NCI-H82 treated with DMSO at 0.1 percent for 48 hours (cell line): ENCODE results near the gene LRRC28.

ENCODE experiments used
- DNase-seq: peaks from one replicate; lab custom pipeline; 2025; ENCODE audit not compliant: unreplicated experiment; lab: John Stamatoyannopoulos, UW

LRRC28 gene

DNA sequence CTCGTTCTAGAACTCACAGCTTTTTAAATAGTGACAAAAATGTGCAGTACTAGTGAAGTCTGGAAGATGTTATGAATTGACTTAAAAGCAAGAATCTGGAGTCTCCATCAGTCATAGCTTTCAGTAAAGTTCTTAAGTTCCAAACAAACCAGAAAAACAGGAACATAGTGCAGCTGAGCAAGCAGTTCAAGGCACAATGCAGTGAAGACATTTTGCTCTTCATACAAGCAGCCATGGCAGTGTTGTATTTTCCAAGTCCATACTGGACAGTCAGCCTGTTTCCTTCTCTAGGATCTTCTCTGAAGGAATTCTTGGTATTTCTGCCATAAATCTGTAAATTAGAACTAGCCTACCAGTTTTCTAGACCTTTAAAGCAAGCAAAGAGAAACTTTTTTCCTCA, 90.5 kb downstream of the LRRC28 start:
- DNase-seq = no peak

DNA sequence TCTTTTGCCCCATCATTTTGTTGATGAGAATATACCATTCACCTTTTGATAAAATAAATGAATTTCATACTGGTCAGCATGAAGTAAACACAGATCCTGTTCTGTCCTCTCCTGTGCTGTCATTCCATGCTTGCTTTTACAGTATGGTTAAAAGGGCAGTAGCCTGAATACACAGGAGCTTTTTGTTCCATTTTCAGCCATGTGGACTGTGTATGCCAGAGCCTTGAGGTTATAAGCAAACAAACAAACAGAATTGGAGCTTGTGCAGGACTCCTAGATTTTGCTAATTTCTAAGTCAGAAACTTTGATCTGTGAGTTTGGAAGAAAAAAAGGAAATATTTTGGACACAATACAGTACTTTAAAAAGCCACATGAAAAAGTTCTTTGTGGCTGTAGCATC, 91.9 kb downstream of the LRRC28 start:
- DNase-seq = no peak

DNA sequence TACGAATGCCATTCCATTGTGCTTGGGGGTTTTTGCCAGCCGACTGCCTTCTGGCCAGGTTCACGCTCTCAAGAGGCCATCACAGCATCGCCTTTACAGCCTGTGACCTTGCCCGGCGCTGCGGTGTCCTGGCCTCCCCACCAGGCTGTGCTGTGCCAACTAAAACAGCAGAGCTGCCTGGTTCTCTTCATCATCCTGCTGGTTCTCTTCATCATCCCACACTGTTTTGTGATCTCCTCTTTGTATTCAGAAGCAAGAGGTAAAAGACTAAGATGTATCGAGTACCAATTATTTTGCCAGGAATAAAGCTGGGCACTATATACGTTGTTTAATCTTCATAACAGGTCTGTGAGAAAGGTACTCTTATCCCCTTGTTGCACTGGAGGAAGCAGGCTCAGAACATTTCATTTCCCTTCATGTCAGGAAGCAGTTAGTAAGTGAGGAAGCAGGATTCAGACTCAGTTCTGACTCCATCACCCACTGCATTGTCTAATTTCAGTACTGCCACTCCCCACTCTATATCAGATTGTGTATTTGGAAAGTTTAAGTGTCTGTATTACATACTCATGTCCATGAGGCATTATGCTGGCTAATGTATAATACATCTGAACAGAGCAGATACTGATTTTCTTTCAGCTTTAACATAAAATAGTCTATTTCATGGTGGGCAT, 92.7 kb downstream of the LRRC28 start:
- no peak for DNase-seq

DNA sequence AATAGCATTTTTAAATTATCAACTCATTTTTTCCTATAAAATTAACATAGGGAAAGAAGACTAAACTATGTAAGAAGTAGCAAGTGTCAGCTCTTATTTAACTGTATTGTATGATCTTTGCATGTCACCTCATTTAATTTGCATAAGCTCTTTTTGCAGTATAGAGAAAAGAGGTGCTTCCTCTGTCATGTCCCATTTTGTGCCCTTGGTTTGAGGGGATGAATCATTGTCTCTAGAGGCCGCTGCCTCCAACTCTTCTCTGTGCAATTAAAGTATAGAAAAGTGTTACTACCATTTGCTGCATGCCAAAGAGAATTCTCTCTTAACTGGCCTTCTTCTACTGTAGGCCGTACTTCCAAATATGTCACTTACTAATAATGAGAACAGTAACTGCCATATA, 93.4 kb downstream of the LRRC28 start:
- DNase-seq = no peak

DNA sequence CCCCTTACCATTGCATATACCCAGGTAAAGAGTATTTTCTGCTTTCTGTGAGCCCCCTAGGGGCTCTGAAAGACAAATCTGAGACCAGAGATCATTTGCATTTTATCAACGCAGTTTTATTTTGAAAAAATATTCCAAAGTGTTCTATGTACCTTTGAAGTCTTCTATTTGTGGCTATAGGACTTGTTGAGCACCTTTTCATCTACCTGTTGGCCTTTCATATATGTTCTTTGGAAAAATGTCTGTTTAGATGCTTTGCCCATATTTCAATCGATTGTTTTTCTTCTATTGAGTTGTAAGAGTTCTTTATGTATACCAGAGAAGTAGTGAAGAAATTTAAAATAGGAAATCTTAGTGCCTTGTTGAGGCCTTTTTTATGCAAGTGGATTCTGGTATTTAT, 94.0 kb downstream of the LRRC28 start:
- DNase-seq = no peak

DNA sequence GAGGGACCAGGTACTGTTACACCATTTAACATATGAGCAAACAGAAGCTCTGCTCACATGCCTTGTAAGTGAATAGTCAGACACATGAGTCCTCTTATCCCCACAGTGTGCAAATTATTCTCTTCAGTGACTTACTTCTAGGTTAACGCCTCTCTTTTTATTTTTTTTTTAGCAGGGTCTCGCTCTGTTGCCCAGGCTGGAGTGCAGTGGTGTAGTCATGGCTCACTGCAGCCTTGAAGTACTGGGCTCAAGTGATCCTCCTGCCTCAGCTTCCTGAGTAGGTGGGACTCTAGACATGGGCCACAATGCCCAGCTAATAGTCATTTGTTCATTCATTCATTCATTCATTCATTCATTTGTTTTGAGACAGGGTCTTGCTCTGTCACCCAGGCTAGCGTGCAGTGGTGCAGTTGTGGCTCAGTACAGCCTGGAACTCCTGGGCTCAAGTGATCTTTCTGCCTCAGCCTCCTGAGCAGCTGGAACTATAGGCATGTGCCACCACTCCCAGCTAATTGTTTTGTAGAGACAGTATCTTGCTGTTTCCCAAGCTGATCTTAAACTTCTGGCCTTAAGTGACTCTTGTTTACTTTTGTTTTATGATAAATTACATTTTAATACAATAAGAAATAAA, 94.7 kb downstream of the LRRC28 start:
- DNase-seq = no peak

DNA sequence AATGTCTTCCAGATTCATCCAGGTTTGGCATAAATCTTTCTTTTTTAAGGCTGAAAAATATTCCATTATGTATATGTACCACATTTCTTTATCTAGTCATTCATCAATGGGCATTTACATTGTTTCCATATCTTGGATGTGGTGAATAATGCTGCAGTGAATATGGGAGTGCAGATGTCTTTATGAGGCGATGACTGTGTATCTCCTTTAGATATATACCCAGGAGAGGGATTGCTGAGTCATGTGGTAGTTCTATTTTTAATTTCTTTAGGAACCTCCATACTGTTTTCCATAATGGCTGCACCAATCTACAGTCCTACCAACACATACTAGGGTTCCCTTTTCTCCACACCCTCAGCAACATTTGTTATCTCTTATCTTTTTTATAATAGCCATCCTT, 96.3 kb downstream of the LRRC28 start:
- DNase-seq = no peak

DNA sequence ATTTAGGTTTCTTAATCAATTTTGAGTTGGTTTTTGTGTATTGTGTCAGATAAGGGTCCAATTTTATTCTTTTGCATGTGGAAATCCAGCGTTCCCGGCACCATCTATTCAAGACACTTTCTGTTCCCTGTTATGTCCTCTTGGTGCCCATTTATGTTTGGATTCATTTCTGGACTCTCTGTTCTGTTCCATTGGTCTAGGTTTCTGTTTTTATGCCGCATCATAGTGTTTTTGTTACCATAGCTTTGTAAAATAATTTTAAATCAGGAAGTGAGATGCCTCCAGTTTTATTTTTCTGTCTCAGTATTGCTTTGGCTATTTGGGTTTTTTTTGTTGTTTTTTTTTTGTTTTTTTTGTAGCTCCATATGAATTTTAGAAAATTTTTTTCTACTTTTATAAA, 97.1 kb downstream of the LRRC28 start:
- DNase-seq = no peak

DNA sequence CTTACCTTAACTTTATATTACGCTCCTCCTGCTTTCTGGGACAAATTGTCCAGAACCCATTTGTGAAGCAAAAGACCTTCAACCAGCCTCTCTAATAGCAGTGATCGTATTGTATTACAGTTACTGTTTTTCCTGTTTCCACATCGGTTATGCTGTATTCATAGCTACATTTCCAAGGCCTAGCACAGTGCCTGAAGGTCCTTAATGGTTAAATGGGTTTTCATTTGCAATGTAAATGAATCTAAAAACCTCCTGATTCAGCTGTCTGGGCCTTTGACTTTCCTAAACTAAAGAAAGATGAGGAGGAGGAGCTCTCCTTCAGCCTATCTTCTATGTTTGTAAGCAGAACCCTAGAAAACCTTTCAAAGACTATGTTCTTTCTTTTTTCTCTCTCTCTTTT, 99.1 kb downstream of the LRRC28 start:
- DNase-seq = no peak

DNA sequence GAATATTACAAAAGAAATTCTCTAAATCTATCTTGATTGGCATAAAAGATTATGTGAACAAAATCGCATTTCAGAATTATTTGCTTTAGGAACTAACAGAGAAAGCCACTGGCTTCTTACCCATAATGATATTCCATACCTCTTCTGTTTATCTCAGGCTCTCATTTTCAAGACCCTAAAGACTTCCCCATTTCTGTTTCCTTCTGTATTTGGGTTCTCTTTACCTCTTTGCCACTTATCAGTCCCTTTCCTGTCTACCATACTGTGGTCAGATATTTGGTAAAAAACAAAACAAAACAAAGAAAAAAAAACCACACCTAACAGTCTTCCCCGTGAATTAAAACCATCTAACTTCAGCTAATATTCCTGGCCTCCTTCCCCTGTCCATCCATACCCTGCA, 108.5 kb downstream of the LRRC28 start:
- DNase-seq = no peak

DNA sequence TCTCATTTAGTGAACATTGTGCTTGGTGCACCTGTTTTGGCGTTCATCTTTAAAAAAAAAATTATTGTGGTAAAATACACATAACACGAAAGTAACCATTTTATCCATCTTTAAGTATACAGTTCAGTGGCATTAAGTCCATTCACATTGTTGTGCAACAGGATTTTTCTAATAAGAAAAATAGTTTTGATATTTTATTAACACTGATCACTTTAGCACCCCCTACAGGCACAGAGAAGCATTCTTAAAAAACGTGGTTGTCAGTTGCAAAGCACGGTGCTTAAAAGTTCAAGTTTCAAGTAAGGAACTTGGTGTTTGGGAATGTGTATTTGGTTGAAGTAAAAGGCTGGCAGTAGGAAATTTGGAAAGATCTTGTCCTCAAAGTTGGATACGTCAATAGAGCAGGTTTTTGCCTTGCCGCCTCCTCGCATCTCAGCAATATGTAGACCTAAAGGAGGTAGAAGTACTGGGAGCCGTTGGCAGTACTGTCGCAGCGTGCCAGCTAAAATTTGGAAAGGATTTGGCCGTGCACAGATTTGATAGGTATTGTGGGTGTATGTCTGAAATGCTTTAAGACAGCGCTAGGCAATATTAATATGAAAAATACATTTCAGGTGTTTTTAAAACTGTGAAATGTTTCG, 110.4 kb downstream of the LRRC28 start:
- no peak for DNase-seq

DNA sequence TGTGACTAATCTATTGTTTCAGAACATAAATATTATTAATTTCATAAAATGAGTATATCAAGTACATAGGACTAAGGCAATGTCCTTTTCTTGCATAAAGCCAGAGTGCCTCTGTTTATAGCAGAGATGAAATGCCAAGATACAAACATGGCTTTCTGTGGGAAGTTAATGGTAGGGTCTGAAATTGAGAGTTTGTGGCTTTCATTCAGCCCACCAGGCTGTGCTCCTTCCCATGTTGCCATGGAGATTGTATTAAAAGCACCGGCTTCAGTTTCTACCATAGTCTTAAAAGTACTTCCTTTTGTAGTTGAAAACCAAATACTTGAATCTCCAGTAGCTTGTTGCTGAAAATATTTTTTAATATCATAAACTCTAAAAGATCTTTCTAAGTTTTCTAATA, 114.0 kb downstream of the LRRC28 start:
- no peak for DNase-seq

DNA sequence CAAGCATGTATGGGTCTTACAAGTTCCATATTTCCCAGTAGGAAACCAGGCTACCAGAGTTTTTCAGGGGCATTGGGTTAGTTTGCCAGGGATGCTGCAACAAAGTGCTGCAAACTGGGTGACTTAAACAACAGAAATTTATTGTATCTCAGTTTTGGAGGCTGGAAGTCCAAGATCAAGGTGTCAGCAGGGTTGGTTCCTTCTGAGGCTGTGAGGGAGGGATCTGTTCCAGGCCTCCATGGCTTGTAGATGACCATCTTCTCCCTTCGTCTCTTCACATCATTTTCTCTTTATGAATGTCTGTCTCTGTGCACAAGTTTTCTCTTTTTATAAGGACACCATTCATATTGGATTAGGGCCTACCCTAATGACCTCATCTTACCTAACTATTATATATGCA, 114.7 kb downstream of the LRRC28 start:
- no peak for DNase-seq

DNA sequence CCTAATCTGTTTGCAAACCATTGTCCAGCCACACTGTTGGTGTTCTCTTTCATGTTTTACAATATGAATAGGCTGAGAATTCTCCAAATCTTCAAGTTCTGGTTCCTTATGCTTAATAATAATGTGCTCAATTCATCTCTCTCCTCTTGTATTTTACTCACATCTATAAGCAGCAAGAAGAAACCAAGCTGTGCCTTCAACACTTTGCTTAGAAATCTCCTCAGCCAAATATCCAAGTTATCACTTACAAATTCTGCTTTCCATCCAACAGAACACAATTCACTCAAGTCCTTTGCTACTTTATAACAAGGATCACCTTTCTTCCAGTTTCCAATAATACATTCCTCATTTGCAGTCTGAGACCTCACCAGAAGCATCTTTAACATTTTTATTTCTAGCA, 117.5 kb downstream of the LRRC28 start:
- DNase-seq = no peak

DNA sequence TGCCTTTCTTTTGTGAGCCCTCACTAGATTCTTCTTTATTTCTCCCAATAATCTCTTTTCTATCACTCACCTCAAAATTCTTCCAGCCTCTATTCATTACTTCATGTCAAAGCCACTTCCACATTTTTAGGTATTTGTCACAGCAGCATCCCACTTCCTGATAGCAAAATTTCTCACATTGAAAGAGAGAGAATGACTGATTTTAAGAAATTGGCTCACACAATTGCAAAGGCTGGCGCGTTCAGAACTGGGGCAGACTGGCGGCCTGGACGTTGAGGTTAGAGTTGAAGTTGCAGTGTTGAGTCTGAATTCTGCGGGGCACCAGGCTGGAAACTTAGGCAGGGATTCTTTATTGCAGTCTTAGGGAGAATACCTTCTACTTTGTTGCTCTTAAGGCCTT, 117.9 kb downstream of the LRRC28 start:
- DNase-seq = no peak

DNA sequence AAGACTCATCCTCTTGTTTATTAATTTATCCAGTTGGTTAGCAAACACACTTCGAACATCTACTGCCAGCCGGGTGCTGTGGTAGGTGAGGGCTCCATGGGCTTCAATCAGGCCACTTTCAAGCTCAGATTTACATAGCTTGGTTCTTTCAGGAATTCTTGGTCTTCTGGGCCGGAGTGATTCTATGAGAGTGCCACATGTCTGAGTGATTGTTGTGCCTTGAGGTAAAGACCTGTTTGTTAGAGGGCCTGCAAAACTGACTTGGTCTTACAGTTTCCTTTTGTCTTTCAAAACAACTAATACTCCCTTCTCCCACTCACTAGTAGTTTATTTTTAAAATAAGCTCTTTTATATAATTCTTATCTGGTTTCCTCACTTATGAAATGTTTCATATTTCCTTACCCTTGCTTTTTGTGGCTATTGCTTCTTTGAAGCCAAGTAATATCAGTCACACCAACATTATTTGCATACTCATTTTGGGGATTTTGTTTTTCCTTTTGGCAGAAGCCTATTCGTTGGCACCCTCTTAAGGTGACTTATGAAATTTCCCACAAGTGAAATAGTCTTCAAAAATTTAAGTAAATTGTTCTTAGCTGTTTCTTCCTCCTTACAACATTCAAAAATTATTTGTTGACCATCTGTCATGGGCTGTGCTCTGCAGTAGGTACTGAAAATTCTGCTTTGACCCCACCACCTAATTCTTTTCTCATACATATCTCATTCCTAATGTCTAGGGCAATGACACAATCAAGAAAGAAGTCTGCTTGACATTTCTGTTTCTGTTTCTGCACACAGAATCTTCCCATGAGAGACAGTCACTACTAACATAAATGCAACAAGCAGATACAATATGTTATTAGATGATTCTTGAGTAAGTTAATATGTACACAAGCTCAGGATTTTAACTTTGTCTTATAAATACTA, 120.2 kb downstream of the LRRC28 start:
- DNase-seq = no peak

DNA sequence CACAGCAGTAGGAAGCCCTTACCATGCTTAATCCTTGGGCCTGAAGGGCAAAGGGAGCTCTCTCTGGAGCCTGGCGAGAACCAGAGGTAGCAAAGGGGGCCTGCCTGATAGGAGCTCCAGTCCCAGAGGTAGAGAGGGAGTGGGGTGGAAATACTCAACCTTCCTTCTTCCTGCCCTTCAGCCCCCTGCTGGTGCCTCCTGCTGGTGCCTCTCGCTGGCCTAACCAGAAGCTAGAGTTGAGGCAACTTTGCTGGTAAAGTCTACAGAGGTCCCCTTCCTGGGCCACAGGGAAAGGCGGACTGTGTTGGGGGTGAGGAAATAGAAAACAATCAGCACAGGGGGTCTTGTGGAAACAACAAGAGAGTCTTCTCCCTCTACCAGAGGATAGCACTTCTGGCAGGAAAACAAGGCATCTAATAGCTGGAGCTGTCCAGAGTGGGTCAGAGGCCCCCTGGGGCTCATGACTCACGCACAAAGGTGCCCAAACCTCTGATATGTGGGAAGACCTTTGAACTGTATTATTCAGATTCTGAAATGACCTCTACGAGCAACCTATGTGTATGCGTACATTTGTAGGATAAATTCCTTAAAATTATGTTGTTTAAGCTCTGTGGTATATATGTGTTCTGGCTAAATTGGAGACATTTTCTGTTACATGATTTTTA, 133.9 kb downstream of the LRRC28 start:
- no peak for DNase-seq

DNA sequence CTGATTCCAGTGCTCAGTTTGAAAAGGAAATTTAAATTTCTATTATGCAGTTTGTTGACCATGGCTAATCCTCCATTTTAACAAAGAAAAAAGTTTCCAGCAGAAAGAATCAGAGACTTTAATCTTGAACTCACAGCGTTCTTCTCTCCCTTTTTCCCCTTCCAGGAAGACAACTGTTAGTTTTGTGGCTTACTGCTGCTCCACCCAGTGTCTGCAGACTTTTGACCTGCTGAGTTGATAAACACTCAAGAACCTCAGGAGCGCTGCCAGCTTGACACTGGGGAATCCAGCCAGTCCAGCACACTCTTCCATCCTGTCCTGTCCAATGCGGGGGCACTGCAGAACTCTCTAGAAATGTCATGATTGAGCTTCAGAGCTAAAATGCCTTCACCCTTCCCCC, 134.6 kb downstream of the LRRC28 start:
- DNase-seq = no peak

DNA sequence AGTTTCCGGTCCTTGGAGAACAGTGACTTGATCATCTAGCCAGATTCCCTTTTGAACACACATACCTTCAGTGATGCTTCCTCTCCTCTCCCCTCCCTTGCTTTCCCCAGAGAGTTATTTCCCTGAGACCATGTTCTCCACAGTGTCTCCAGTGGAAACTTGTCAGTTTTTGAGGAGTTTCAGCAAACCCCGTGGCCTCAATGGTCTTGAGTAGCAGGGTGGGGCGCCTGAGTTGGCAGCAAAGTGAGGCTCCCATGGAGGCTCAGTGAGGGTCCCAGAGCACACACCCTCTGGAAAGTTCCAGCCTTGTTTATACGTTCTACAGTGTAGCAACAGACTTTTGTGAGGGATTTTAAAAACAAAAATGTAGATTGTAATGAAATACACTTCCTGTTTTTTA, 135.1 kb downstream of the LRRC28 start:
- no peak for DNase-seq

DNA sequence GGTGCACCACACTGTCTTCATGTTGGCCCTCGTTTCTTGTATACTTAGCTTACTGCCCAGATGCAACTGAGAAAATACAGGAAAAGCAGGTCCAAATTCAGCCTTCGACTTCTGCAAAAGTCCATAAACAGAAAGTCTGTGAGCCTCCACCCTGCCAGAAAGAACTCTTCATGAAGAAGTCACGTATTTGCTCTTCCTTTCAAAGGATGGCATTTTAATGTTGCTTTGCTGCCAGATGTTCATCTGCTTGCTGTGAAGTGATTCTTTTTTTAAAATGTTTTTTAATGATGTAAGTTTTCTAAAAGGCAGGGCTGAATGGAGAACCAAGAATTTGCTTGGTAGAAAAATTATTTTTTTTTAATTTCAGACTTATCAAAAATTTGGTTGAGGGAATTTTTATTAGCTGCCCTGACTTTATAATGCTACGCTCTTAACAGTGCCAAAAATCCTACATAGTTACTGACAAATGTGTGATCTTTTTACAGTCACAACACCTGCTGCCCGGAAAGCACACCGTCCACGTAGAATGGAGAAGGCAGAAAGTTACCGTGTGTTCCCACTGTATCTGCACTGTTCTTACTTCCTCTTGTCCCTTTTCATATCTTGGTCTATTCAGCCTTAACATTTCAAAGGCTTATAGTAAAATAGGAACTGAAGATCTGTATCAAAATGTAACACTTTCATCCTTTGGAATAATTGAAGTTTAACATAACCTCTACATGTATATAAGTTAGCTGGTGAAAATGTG, 136.3 kb downstream of the LRRC28 start:
- no peak for DNase-seq
